Hematopoietic multipotent progenitor cell treated with erythropoietin and hydrocortisone succinate and interleukin-3 and kit ligand, for 15 days (in vitro differentiated cells): ENCODE results near the gene UGT1A10.

Experiments
- DNase-seq: peaks from one replicate; pipeline ENCODE4 v3.0.0-alpha.2; 2015; ENCODE audit warnings: low spot score

UGT1A10 gene

DNA sequence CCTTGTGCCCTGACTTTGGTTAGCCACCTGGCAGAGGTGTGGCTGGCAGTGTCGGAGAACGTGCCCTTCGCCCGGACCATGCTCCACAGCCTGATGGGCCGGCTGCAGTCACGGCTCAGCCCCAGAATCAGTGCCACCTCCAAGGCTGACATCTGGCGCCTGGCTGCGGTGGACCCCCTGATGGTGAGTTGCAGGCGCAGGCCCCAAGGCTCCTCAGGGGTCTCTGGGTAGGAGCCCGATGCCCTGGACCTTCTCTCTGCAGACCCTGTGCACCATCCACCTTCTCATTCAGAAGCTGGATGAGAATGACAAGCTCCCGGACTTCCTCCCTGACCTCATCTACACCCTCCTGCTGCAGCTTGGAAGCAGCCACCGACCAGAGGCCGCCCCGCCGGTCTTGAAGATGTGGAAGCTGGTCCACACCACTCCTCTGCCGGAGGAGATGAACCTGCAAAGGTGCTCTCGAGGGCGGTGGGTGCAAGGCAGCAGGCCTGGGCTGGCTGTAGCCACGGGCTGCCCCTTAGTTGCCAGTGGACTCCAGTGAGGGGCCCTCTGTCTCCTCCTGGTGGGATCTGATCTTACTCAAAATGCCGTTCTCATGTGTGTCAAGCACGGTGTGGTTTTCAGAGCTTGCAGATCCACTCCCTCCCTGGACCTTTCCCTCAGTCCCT is 186.0 kb downstream of the UGT1A10 start:
- no peak for DNase-seq
